Measurements from ENCODE around the gene TNS1. TPM values are rescaled to one million over a fixed set of nuclear protein-coding genes. Genes with fewer than 3 reads are reported as not detected.
"Not testable (repeated sequence)": the region's sequence is repeated elsewhere in the genome, so short reads cannot be mapped to it uniquely, and the experiment has no call there.

The TNS1 gene
- total RNA-seq = 1.6 and 2.0 TPM in 2 replicates

- H3K4me3 ChIP-seq (ENCODE audit: low read depth, low read length) = no peak within 1 kb of the TSS
- TF ChIP-seq, protein P1, sequence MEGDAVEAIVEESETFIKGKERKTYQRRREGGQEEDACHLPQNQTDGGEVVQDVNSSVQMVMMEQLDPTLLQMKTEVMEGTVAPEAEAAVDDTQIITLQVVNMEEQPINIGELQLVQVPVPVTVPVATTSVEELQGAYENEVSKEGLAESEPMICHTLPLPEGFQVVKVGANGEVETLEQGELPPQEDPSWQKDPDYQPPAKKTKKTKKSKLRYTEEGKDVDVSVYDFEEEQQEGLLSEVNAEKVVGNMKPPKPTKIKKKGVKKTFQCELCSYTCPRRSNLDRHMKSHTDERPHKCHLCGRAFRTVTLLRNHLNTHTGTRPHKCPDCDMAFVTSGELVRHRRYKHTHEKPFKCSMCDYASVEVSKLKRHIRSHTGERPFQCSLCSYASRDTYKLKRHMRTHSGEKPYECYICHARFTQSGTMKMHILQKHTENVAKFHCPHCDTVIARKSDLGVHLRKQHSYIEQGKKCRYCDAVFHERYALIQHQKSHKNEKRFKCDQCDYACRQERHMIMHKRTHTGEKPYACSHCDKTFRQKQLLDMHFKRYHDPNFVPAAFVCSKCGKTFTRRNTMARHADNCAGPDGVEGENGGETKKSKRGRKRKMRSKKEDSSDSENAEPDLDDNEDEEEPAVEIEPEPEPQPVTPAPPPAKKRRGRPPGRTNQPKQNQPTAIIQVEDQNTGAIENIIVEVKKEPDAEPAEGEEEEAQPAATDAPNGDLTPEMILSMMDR (IDR thresholded peaks at IDR 0.05; ENCODE audit: insufficient read depth, low read length, severe bottlenecking) = no peak
Observed at GRCh38 chr2:218002845-218003180, at the start of gene TNS1. TSS of gene TNS1 (minus strand) at chr2:218002995. CDS start at chr2:218002872, 123 bp downstream.

GRCh38 chr2:218051903-218052302 is 49.1 kb upstream of the TNS1 start:
- Histone ChIP-seq H3K27me3 (ENCODE audit: control insufficient read depth, insufficient read depth, low read length) (peaks cover 2% of the 10 kb centered on the region), H3K36me3 (ENCODE audit: control insufficient read depth, insufficient read depth, low read length) (no peaks in the 10 kb centered on the region), H3K4me3 (ENCODE audit: low read depth, low read length) (no peak overlapping the region)
- no peak for DNase-seq (ENCODE audit: low read depth)
- TF ChIP-seq, protein P1 (IDR thresholded peaks at IDR 0.05; ENCODE audit: insufficient read depth, low read length, severe bottlenecking) = no peak
- no peak for FAIRE-seq

More at GRCh38 chr2:218002845-218003180, at the start of gene TNS1:
- DNase-seq (ENCODE audit: low read depth) (no peak), FAIRE-seq (no peak)
- no peaks in the 10 kb centered on the region for H3K27me3 ChIP-seq (ENCODE audit: control insufficient read depth, insufficient read depth, low read length)
- H3K36me3 ChIP-seq (ENCODE audit: control insufficient read depth, insufficient read depth, low read length) = no peaks in the 10 kb centered on the region

- H3K27me3 ChIP-seq (ENCODE audit: control insufficient read depth, insufficient read depth, low read length) = peaks cover 7% of the 10 kb centered on the region
- no peaks in the 10 kb centered on the region for H3K36me3 ChIP-seq (ENCODE audit: control insufficient read depth, insufficient read depth, low read length)
- no peak overlapping the region for H3K4me3 ChIP-seq (ENCODE audit: low read depth, low read length)
- DNase-seq (ENCODE audit: low read depth) = no peak
- no peak for FAIRE-seq
- TF ChIP-seq, protein P1 (IDR thresholded peaks at IDR 0.05; ENCODE audit: insufficient read depth, low read length, severe bottlenecking) = no peak
Observed at GRCh38 chr2:218047536-218048225, 44.9 kb upstream of the TNS1 start.

DNA sequence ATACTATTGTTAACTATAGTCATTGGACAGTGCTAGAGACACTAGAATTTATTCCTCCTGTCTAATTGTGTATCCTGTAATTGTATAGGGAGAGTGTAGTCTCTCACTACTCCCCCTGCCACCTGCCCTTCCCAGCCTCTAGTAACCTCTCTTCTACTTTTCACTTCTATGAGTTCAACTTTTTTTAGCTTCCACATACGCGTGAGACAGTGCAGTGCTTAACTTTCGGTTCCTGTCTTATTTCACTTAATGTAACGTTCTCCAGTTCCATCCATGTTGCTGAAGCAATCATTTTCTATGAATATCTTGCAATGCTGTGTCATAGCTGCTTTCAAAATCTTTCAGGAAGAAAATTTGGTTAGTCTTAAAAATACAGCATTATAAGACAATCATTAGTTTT is 43.4 kb upstream of the TNS1 start:
- FAIRE-seq (no peak), DNase-seq (ENCODE audit: low read depth) (no peak)
- H3K4me3 ChIP-seq (ENCODE audit: low read depth, low read length) = no peak overlapping the region
- H3K36me3 ChIP-seq (ENCODE audit: control insufficient read depth, insufficient read depth, low read length) = no peaks in the 10 kb centered on the region
- H3K27me3 ChIP-seq (ENCODE audit: control insufficient read depth, insufficient read depth, low read length) = peaks cover 10% of the 10 kb centered on the region
- TF ChIP-seq, protein P1 (IDR thresholded peaks at IDR 0.05; ENCODE audit: insufficient read depth, low read length, severe bottlenecking) = no peak

DNA sequence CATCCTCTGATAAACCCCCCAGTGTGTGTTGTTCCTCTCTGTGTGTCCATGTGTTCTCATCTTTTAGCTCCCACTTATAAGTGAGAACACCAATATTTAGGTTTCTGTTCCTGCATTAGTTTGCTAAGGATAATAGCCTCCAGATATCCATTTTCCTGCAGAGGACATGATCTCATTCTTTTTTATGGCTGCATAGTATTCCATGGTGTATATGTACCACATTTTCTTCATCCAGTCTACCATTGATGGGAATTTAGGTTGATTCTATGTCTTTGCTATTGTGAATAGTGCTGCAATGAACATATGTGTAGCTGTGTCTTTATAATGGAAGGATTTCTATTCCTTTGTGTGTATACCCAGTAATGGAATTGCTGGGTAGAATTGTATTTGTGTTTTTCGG is 41.8 kb upstream of the TNS1 start:
- H3K4me3 ChIP-seq (ENCODE audit: low read depth, low read length); H3K27me3 ChIP-seq (ENCODE audit: control insufficient read depth, insufficient read depth, low read length); H3K36me3 ChIP-seq (ENCODE audit: control insufficient read depth, insufficient read depth, low read length); DNase-seq (ENCODE audit: low read depth); FAIRE-seq: not testable (repeated sequence)

- TF ChIP-seq, protein P1 (IDR thresholded peaks at IDR 0.05; ENCODE audit: insufficient read depth, low read length, severe bottlenecking) = no peak
- Histone ChIP-seq H3K27me3 (ENCODE audit: control insufficient read depth, insufficient read depth, low read length) (peaks cover 10% of the 10 kb centered on the region), H3K4me3 (ENCODE audit: low read depth, low read length) (no peak overlapping the region), H3K36me3 (ENCODE audit: control insufficient read depth, insufficient read depth, low read length) (no peaks in the 10 kb centered on the region)
- DNase-seq (ENCODE audit: low read depth) (no peak), FAIRE-seq (no peak)
Observed at GRCh38 chr2:218043701-218044109, 40.9 kb upstream of the TNS1 start.
